GM12873 (cell line): ENCODE measurements around the gene SFT2D1.

Experiments used
- CTCF ChIP-seq: IDR thresholded peaks from 2 replicates; pipeline ENCODE4 v1.5.1; 2012; ENCODE audit warnings: low read depth, mild to moderate bottlenecking, moderate library complexity, low read length, control low read depth; ENCODE audit not compliant: insufficient read depth; ENCODE audit errors: missing control alignments

SFT2D1 gene

GRCh38 chr6:166331503-166332415, 10.6 kb downstream of the SFT2D1 start:
- no peak for TF ChIP-seq CTCF

GRCh38 chr6:166330612-166331011, 11.7 kb downstream of the SFT2D1 start:
- TF ChIP-seq CTCF: no peak

GRCh38 chr6:166325383-166326042, 16.8 kb downstream of the SFT2D1 start:
- no peak for TF ChIP-seq CTCF

- no peak for TF ChIP-seq CTCF
Observed at GRCh38 chr6:166323395-166323794, 18.9 kb downstream of the SFT2D1 start.

- no peak for TF ChIP-seq CTCF
Observed at GRCh38 chr6:166318649-166319600, 23.4 kb downstream of the SFT2D1 start.

GRCh38 chr6:166318227-166318626, 24.1 kb downstream of the SFT2D1 start:
- no peak for TF ChIP-seq CTCF
